Astrocyte (in vitro differentiated cells and primary cell): Measurements from ENCODE around the gene AP3B1. TPM values are rescaled to one million over a fixed set of nuclear protein-coding genes. Genes with fewer than 3 reads are reported as not detected.
A peak's percentile ranks its signal among the peaks of the same experiment; 100 is the strongest.

Experiments
- DNase-seq: peaks from one replicate; pipeline ENCODE4 v3.0.0-alpha.2; 2010; ENCODE audit warnings: low read depth
- FAIRE-seq: peaks from 2 replicates; lab custom pipeline; 2011; peaks lifted over from hg19 to GRCh38; lab: Jason Lieb, UNC
- H2AFZ ChIP-seq: 2 replicates; pipeline ENCODE4 v1.6.0; 2012; ENCODE audit warnings: low read depth, low read length, inconsistent platforms
- H3K27ac ChIP-seq: 2 replicates; pipeline ENCODE4 v1.5.1; 2011; ENCODE audit warnings: low read depth, low read length, inconsistent platforms
- H3K27me3 ChIP-seq: 2 replicates; pipeline ENCODE4 v1.6.0; 2011; ENCODE audit warnings: low read length, inconsistent platforms; ENCODE audit not compliant: insufficient read depth
- H3K36me3 ChIP-seq: 2 replicates; pipeline ENCODE4 v1.5.1; 2011; ENCODE audit warnings: low read length, inconsistent platforms; ENCODE audit not compliant: insufficient read depth
- H3K4me1 ChIP-seq: 2 replicates; pipeline ENCODE4 v1.5.1; 2011; ENCODE audit warnings: low read length, inconsistent platforms; ENCODE audit not compliant: insufficient read depth
- H3K4me2 ChIP-seq: 2 replicates; pipeline ENCODE4 v1.6.0; 2012; ENCODE audit warnings: low read length, inconsistent platforms
- H3K4me3 ChIP-seq: 2 replicates; pipeline ENCODE4 v1.5.1; 2011; ENCODE audit warnings: low read depth, mild to moderate bottlenecking, low read length, inconsistent platforms; ENCODE audit not compliant: insufficient read depth
- H3K79me2 ChIP-seq: 2 replicates; pipeline ENCODE4 v1.6.0; 2012; ENCODE audit warnings: mild to moderate bottlenecking, low read length, inconsistent platforms; ENCODE audit not compliant: insufficient read depth
- H3K9ac ChIP-seq: 2 replicates; pipeline ENCODE4 v1.6.0; 2012; ENCODE audit warnings: mild to moderate bottlenecking, low read length, inconsistent platforms
- H3K9me3 ChIP-seq: 2 replicates; pipeline ENCODE4 v1.5.1; 2012; ENCODE audit warnings: low read depth, mild to moderate bottlenecking, low read length, inconsistent platforms; ENCODE audit not compliant: insufficient read depth
- H4K20me1 ChIP-seq: 2 replicates; pipeline ENCODE4 v1.6.0; 2012; ENCODE audit warnings: low read length, inconsistent platforms; ENCODE audit not compliant: insufficient read depth
- H3K27ac Mint-ChIP-seq: one replicate; pipeline ENCODE4 v1.8.0; 2021; ENCODE audit warnings: mild to moderate bottlenecking, mixed read lengths; ENCODE audit not compliant: unreplicated experiment
- H3K27me3 Mint-ChIP-seq: one replicate; pipeline ENCODE4 v1.8.0; 2021; ENCODE audit warnings: low read depth, mixed read lengths; ENCODE audit not compliant: unreplicated experiment
- H3K36me3 Mint-ChIP-seq: one replicate; pipeline ENCODE4 v1.8.0; 2021; ENCODE audit warnings: low read depth, mixed read lengths; ENCODE audit not compliant: unreplicated experiment
- H3K4me1 Mint-ChIP-seq: one replicate; pipeline ENCODE4 v1.8.0; 2021; ENCODE audit warnings: low read depth, mixed read lengths; ENCODE audit not compliant: unreplicated experiment
- H3K4me3 Mint-ChIP-seq: one replicate; pipeline ENCODE4 v1.8.0; 2021; ENCODE audit warnings: mild to moderate bottlenecking, moderate library complexity, mixed read lengths; ENCODE audit not compliant: unreplicated experiment
- H3K9me3 Mint-ChIP-seq: one replicate; pipeline ENCODE4 v1.8.0; 2021; ENCODE audit warnings: mild to moderate bottlenecking, mixed read lengths; ENCODE audit not compliant: unreplicated experiment
- CTCF ChIP-seq: IDR thresholded peaks from 2 replicates; pipeline ENCODE4 v1.5.1; 2011; ENCODE audit warnings: low read depth, mild to moderate bottlenecking, inconsistent platforms, low read length, moderate library complexity; ENCODE audit not compliant: insufficient read depth
- EZH2 ChIP-seq: IDR thresholded peaks from 2 replicates; pipeline ENCODE4 v1.6.1; 2012; ENCODE audit warnings: mild to moderate bottlenecking, low read length, inconsistent platforms; ENCODE audit not compliant: insufficient read depth
- total RNA-seq: library from RNA; stranded (reverse); gene quantifications from 2 replicates; pipeline ENCODE4 v1.2.1, GENCODE V29; 2021

The AP3B1 gene
- total RNA-seq, 1 donor from 2014 or later = 64.8 TPM

- no peak overlapping the region for H3K4me3 ChIP-seq
- no peaks in the 10 kb centered on the region for H3K4me1 ChIP-seq
- H3K36me3 ChIP-seq = no peaks in the 10 kb centered on the region
- H2AFZ ChIP-seq = no peak overlapping the region
- H3K27me3 ChIP-seq = no peaks in the 10 kb centered on the region
- no peaks in the 10 kb centered on the region for H3K36me3 Mint-ChIP-seq
- H3K4me2 ChIP-seq = no peak overlapping the region
- H3K27ac Mint-ChIP-seq = no peak overlapping the region
- FAIRE-seq = no peak
- DNase-seq = no peak
- no peak overlapping the region for H3K4me3 Mint-ChIP-seq
- no peaks in the 10 kb centered on the region for H3K27me3 Mint-ChIP-seq
- no peak for TF ChIP-seq EZH2
- TF ChIP-seq CTCF = no peak
- H3K9ac ChIP-seq = no peak overlapping the region
- H3K4me1 Mint-ChIP-seq = peaks cover 11% of the 10 kb centered on the region
- H3K9me3 ChIP-seq = no peaks in the 10 kb centered on the region
- no peak overlapping the region for H3K27ac ChIP-seq
- H3K79me2 ChIP-seq = peaks cover 94% of the 10 kb centered on the region
- peaks cover 74% of the 10 kb centered on the region for H4K20me1 ChIP-seq
- H3K9me3 Mint-ChIP-seq = no peaks in the 10 kb centered on the region
These were observed 16.8 kb downstream of the AP3B1 start for GRCh38 chr5:78277715-78278114.

- FAIRE-seq (no peak), DNase-seq (peak; percentile 5)
- no peaks in the 10 kb centered on the region for H3K36me3 Mint-ChIP-seq
- Histone ChIP-seq H3K27ac (no peak overlapping the region), H2AFZ (no peak overlapping the region), H4K20me1 (peaks cover 80% of the 10 kb centered on the region), H3K79me2 (peaks cover 92% of the 10 kb centered on the region), H3K4me2 (no peak overlapping the region), H3K9me3 (no peaks in the 10 kb centered on the region), H3K9ac (no peak overlapping the region), H3K4me3 (no peak overlapping the region), H3K4me1 (no peaks in the 10 kb centered on the region), H3K36me3 (no peaks in the 10 kb centered on the region), H3K27me3 (no peaks in the 10 kb centered on the region)
- no peak overlapping the region for H3K4me3 Mint-ChIP-seq
- TF ChIP-seq EZH2 (no peak), CTCF (no peak)
- peaks cover 11% of the 10 kb centered on the region for H3K4me1 Mint-ChIP-seq
- H3K27ac Mint-ChIP-seq = no peak overlapping the region
- H3K9me3 Mint-ChIP-seq = no peaks in the 10 kb centered on the region
- H3K27me3 Mint-ChIP-seq = no peaks in the 10 kb centered on the region
These were observed 18.4 kb downstream of the AP3B1 start for GRCh38 chr5:78275998-78276543.

GRCh38 chr5:78274540-78275197 lies 19.8 kb downstream of the AP3B1 start:
- Histone ChIP-seq H3K9me3 (no peaks in the 10 kb centered on the region), H3K79me2 (peaks cover 85% of the 10 kb centered on the region), H3K36me3 (no peaks in the 10 kb centered on the region), H2AFZ (no peak overlapping the region), H3K9ac (no peak overlapping the region), H3K27ac (no peak overlapping the region), H3K4me2 (no peak overlapping the region), H3K4me1 (no peaks in the 10 kb centered on the region), H4K20me1 (peaks cover 78% of the 10 kb centered on the region), H3K4me3 (no peak overlapping the region), H3K27me3 (no peaks in the 10 kb centered on the region)
- Mint-ChIP-seq H3K9me3 (no peaks in the 10 kb centered on the region), H3K27me3 (no peaks in the 10 kb centered on the region), H3K36me3 (no peaks in the 10 kb centered on the region), H3K4me3 (no peak overlapping the region), H3K4me1 (peaks cover 11% of the 10 kb centered on the region), H3K27ac (no peak overlapping the region)
- no peak for TF ChIP-seq EZH2
- FAIRE-seq (no peak), DNase-seq (no peak)
